ENCODE data around the gene LRP6.

LRP6 gene

DNA sequence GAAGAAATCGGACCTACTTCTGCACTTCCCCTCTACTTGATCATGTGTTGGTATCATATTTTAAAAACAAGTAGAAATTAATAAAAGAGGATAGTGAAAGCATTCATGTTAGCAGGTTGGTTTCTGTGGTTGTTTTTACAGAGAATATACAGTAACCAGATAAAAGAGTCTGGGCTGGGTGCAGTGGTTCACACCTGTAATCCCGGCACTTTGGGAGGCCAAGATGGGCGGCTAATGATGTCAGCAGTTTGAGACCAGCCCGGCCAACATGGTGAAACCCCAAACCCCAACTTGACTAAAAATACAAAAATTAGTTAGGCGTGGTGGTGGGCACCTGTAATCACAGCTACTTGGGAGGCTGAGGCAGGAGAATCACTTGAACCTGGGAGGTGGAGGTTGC is 55.9 kb downstream of the LRP6 start:
- no peak for DNase-seq

DNA sequence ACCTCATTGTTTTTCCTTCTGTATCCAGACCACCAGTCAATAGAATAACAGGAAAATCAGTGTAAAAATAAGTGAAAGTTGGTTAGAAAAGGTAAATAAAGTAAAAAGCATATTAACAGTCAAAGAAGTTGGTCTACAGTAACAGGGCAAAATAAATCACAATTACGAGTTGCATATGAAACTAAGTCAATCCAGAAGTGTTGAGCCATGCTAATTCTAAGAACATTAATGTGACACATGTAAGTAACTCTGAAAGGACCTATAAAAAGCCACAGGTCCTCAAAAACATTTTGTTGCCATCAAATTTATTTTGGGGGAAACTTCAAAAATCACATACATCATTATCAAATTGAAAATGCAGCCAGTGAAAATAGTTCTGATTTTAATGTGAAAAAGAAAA is 56.4 kb downstream of the LRP6 start:
- no peak for DNase-seq

DNA sequence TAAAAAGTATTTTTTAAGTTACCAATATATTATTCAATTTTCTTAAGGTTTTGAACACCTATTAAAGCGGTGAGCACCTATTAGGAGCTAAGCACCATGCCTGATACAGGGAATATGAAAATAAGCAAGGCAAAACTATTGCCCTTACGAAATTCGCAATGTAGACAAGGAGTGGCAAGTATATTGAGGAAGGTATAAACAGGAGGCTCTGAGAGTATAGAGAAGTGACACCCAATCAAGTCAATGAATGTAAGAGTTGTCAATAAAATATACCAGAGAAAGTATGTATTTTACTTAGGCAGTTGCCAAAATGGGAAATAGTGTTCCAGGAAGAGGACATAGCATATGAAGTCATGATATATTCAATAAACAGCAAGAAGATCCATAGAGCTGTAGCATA is 57.2 kb downstream of the LRP6 start:
- no peak for DNase-seq

DNA sequence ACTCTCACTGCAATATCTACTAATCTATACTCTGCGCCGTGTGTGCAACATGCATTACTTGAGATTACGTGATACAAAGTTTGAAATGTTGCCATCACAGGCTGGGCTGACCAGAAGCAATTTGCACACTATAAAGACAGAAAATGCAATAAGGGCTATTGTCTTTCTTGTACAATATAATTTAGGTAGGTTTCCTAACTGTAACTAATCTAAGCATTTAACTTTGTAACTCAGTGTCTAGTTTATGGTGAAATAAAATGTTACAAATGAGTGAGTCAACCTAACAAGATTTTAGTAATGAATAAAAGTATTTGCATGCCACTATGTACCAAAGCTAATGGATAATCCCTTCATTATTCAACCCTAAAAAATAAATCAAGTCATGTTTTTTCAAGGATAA is 57.8 kb downstream of the LRP6 start:
- DNase-seq, result no peak

- DNase-seq, result no peak
Measured at GRCh38 chr12:12207746-12208145, 59.1 kb downstream of the LRP6 start.

- DNase-seq, result no peak
Measured at GRCh38 chr12:12206776-12207388, 60.0 kb downstream of the LRP6 start.

GRCh38 chr12:12202747-12203146 is 64.1 kb downstream of the LRP6 start:
- DNase-seq, result no peak

GRCh38 chr12:12202105-12202504 is 64.7 kb downstream of the LRP6 start:
- DNase-seq, result no peak

- DNase-seq, result no peak
Measured at GRCh38 chr12:12201274-12201758, 65.5 kb downstream of the LRP6 start.

GRCh38 chr12:12200363-12200762 is 66.5 kb downstream of the LRP6 start:
- DNase-seq, result no peak

- DNase-seq, result no peak
Measured at GRCh38 chr12:12198124-12198523, 68.7 kb downstream of the LRP6 start.

GRCh38 chr12:12197128-12197527 is 69.7 kb downstream of the LRP6 start:
- DNase-seq, result no peak

- no peak for DNase-seq
Measured at GRCh38 chr12:12195516-12195915, 71.3 kb downstream of the LRP6 start.

- no peak for DNase-seq
Measured at GRCh38 chr12:12195081-12195480, 71.8 kb downstream of the LRP6 start.

DNA sequence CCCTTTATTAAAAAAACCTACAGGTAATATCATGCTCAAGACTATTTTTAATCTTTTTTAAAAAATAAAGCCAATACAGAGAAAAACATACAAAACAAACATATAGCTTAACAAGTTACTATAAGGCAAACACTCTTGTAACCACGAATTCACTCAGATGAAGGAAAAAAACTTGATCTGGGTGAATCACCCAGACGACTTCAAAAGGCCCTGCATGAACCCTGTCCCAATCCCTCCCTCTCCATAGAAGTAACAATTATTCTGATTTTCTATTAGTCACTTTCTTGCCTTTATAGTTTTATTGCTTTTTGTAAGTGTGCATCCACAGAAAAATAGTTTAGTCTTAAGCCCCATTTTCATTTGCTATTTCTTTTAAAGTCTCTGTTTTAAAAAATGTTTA is 72.6 kb downstream of the LRP6 start:
- no peak for DNase-seq

- peak; percentile 21 for DNase-seq
Measured at GRCh38 chr12:12191008-12191407, 75.8 kb downstream of the LRP6 start.

- DNase-seq, result no peak
Measured at GRCh38 chr12:12190087-12190809, 76.6 kb downstream of the LRP6 start.

- DNase-seq, result no peak
Measured at GRCh38 chr12:12185414-12185813, 81.4 kb downstream of the LRP6 start.

DNA sequence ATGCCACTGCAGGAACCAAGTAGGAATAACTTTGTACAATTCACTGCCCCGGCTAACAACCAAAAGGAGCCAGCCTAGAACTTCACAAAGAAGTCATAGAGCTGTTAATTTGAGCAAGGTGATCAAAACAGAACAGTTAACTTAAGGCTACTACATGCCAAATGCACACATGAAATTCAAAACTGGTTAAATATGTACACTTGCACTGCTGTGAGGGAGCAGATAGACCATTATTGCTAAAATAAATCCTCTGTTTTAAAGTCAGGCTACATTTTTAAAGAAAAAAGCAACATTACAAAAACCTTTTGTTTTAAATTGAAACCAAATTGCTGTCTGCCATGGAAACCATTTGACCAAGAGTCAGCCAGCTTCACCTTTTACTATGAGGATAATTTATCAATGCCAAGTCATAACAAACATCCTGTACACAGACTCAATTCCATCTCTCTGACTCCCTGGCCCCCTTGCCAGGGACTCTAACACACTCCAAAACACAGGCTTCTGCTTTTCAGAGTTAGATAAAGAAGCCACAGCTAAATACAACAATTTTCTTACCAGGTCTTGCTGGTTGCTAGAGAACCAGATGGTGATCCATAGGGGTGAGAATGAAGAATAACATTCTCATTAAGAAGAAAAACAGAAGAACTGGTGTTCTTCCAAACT is 84.0 kb downstream of the LRP6 start:
- DNase-seq, result peak; percentile 34

GRCh38 chr12:12181511-12181910 is 85.3 kb downstream of the LRP6 start:
- DNase-seq, result no peak

DNA sequence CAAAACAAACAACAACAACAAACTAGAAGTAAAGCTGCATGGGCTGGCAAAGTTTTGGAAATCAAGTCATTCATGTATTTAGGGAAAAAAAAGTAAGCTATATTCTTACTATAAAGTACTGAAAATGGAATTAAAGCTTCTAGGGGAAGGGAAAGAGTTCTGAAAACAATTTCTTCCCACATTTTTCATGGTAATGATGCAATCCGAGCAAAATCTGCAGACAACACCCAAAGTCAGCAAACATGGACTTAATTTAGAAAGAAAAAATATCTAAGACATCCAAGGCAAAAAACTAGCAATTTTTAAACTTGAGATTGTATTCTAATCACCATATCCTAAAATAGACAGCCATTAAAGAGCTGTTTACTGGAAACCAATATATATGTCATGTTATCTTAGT is 86.3 kb downstream of the LRP6 start:
- DNase-seq, result no peak

DNA sequence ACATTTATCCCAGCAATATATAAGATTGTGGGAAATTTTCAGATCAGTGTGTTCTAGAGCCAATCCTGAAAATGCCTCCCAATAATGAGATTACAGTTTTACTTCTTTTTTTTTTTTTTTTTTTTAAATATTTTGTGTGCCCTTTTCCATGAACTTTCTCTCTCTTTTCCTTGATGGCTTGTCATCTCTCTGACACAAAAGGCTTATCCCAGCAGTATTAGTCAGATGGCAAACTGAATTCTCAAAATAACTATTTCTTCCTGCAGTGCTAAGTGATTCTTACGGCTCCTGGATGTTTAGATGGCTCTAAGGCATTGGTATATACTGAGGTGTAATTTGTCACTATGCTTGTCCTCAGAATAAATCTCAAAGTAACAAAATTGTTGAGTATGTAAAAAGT is 86.7 kb downstream of the LRP6 start:
- no peak for DNase-seq

DNA sequence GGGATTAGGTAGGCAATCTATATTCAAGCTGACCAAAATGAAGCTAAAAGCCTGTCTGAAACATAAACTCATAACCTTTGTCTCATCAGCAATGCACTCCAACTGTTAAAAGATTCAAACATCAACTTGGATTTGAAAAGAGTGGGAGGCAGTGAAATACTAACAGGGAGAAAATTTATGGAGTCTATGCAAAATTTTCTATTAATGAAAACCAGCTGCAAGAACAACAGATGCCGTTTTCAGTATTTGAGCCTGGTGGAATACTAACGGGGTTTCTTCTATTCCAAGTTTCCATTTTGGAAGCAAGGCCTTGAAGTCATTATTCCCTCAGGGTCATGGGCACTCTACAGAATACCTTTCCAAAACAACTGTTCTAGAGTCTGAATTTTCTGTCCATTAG is 88.3 kb downstream of the LRP6 start:
- DNase-seq, result no peak

DNA sequence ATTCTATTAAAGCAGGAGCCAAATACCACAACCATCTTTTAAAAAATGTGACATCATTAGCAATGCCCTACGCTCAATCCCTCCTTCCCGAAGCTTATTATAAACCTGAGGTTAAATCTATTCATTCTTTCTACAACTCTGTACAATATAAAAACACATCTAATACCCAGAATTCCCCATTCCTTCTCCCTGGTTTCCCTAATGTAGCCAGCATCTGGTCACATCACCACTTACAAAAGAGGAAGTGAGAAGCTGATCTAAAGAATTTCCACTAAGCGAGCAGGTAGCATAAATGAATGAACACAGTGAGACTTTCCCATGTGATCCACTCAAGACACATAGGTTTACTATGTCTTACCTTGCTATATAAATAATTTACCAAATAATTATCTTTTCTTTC is 90.4 kb downstream of the LRP6 start:
- no peak for DNase-seq

All from NCI-H774 (cell line).